ENCODE results near the gene PICALM.

PICALM gene

GRCh38 chr11:86073948-86074347 lies 5.1 kb upstream of the PICALM start:
- DNase-seq (ENCODE audit: low read depth) = no peak

DNA sequence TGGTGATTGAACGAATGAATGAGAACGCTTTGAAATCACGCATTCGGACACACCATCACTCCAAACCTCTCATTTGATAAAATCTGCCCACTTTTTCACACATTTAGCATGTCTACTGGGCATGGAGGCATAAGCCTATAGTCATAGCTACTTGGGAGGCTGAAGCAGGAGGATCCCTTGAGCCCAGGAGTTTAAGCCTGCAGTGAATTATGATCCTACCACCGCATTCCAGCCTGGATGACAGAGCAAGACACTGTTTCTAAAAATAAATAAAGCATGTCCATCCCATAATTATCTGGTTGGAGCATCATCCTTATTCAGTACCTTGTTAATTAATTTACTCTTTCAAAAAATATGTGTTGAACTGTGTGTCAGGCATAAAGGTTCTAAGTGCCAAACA lies 3.3 kb upstream of the PICALM start:
- no peak for DNase-seq (ENCODE audit: low read depth)

GRCh38 chr11:86070142-86071056 lies 1.5 kb upstream of the PICALM start:
- DNase-seq (ENCODE audit: low read depth) = no peak

- DNase-seq (ENCODE audit: low read depth) = no peak
Observed at GRCh38 chr11:86069408-86070101, 671 bp upstream of the PICALM start.

DNA sequence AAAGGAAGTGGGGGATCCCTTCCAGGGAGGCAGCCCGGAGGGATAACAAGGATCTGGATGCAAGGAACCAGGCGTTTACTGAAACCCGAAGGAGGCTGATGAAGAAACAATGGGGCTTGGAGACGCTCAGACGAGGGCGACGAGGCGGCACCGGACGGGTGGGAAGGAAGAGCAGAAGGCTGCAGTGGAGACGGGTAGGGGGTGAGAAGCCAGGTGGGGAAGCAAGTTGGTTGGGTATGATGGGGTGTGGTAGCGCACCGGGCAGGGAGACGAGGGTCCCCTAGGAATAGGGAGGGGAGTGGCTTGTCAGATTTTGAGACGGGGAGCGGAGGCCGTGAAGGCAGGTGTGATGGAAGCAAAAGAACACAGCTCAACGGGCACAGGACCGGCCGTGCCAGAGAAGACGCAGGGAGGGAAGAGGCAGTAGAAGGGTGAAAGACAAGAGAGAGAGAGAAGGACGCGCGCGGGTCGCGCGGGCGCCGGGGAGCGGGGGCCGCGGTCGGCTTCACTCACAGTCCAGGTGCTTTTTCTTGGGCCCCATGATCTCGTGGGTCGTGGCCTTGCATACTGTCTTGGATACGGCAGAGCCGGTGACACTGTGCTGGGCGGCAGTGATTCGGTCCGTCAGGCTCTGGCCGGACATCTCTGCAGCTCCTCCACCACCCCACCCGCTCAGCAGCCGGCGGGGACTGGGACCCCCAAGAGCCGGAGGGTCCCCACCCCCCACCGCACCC lies 579 bp downstream of the PICALM start:
- DNase-seq (ENCODE audit: low read depth) = no peak

- DNase-seq (ENCODE audit: low read depth) = no peak
Observed at GRCh38 chr11:86067851-86068137, 1.1 kb downstream of the PICALM start.

DNA sequence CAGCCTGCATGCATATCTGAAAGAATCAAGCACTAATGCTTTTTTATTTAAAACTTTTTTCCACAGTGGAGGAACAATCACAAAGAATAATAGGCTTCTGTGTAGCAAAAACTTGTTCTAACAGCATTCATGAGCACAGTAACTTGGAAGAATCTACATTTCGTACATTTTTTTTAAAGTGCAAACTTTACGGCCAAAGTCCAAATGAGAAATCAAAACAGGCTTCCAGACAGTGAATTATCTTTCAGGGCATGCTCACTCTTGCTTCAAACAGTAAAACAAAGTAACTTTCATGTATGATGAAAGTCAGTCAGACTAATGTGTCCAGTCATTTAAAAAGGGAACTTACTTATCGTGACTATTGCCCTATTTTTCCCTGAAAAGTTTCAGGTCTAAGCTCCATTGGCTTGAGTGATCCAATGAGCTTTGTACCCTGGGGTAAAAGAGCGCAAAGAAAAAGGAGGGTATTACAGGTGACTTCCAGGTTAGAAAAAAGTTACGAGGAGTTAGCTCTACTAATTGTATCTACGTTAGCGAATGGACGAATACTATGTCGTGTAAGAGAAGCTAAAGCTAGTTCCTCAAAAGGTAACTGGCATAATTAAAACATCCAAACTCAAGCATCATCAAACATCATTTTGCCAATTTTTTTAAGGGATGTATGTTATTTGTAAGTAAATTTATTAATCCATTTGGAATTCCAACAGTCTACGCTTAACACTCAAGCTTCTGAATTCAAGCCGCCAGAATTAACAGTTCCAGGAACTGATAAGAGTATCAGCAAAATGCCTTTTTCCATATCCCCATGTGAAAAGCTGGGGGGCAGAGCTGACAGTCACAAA lies 1.7 kb downstream of the PICALM start:
- no peak for DNase-seq (ENCODE audit: low read depth)

DNA sequence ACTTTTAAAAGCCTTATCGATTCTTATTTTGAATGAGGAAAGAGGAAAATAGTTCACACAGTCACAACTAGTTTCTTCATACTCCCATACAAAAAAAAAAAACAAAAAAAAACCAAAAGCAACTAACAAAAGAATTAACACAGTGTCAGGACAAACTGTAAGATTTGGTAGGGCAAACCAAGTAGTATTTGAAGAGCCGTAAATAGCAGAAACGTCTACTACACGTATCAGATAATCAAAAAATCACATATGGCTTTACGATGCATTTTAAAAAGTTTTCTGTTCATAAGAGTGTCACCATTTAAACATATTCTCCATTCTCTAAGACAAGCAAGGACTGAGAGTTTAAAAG lies 2.3 kb downstream of the PICALM start:
- DNase-seq (ENCODE audit: low read depth) = no peak

GRCh38 chr11:86066033-86066432 lies 2.9 kb downstream of the PICALM start:
- DNase-seq (ENCODE audit: low read depth) = no peak

DNA sequence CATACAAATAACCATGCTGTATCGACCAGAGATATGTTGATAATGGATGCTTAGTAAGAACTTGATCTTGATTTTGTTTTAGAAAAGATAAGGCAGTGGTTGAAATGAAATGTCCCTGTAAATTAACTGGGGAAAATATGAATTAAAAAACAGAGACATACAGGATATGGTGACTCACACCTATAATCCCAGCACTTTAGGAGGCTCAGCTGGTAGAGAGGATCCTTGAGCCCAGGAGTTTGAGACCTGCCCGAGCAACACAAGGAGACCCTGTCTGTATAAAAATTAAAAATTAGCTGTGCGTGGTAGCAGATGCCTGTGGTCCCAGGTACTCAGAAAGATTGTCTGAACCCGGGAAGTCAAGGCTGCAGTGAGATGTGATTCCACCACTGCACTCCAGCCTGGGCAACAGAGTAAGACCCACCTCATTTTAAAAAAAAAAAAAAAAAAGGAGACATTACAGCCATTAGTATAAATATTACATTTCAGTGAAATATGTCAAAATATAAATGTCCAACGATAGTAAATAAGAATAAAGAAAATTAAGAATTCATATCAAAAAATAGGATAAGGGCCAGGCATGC lies 4.6 kb downstream of the PICALM start:
- DNase-seq (ENCODE audit: low read depth) = no peak

GRCh38 chr11:86063536-86063935 lies 5.3 kb downstream of the PICALM start:
- DNase-seq (ENCODE audit: low read depth) = no peak

GRCh38 chr11:86062719-86063118 lies 6.2 kb downstream of the PICALM start:
- DNase-seq (ENCODE audit: low read depth) = no peak

DNA sequence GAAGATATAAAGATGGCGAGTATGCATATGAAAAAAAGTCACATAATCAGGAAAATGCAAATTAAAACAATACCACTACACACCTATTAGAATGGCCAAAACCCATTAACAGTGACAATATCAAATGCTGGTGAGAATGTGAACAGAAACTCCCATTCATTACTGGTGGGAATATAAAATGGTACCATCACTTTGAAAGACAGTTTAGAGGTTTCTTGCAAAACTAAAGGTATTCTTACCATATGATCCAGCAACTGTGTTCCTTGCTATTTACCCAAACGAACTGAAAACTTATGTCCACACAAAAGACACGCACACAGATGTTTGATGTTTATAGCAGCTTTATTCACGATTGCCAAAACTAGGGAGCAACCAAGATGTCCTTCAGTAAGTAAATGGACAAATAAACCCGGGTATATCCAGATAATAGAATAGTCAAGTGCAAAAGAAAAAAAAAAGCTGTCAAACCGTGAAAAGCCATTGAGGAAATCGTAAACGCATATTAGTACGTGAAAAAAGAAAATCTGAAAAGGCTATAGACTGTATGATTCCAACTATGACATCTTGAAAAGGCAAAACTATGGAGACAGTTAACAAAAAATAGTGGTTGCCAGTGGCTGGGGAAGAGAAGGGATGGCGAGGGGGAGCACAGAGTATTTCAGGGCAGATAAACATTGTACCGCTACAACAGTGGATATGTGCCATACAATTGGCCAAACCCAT lies 7.2 kb downstream of the PICALM start:
- no peak for DNase-seq (ENCODE audit: low read depth)

DNA sequence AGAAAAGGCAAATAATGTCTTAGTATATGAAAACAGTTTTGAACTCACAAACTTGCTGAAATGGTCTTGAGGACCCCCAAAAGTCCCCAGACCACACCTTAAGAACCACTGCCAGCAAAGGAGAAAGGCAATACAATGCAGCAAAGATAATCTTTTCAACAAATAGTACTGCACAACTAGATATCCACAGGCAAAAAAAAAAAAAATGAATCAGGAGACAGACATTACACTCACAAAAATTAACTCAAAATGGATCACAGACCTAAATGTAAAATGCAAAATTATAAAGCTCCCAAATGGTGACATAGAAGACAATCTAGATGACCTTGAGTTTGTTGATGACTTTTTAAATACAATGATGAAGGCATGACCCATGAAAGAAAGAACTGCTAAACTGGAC lies 8.3 kb downstream of the PICALM start:
- DNase-seq (ENCODE audit: low read depth) = no peak

DNA sequence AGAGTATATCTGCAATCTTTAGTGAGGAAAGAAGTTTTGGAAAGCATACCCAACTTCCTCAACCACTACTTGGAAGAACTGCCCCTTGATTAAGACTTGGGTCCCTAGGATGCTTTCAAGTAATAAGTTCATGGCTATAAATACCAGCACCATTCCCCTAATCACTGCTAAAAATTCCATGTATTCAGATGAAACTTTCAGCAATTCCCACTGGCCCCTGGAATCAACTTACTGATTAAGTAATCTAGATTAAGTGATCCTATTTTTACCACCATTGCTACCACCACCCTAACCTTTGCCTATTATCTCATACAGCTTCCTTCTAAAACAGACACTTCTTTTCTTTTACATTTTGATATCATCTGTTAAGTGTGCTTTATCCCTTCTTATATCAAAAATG lies 10.5 kb downstream of the PICALM start:
- DNase-seq (ENCODE audit: low read depth) = no peak

DNA sequence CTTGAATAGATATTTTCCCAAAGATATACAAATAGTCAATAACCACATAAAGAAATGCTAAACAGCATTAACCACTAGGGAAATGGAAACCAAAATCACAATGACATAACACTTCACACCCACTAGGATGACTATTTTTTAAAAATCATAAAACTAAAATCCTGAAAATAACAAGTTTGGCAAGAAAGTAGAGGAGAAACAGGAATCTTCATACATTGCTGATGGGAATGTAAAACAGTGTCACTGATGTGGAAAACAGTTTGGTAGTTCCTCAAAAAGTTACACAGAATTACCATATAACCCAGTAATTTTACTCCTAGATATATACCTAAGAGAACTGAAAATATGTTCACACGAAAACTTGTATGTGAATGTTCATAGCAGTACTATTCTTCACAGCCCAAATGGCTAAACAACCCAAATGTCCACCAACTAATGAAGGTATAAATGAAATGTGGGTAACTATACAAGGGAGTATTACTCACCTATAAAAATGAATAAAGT lies 12.5 kb downstream of the PICALM start:
- DNase-seq (ENCODE audit: low read depth) = no peak

DNA sequence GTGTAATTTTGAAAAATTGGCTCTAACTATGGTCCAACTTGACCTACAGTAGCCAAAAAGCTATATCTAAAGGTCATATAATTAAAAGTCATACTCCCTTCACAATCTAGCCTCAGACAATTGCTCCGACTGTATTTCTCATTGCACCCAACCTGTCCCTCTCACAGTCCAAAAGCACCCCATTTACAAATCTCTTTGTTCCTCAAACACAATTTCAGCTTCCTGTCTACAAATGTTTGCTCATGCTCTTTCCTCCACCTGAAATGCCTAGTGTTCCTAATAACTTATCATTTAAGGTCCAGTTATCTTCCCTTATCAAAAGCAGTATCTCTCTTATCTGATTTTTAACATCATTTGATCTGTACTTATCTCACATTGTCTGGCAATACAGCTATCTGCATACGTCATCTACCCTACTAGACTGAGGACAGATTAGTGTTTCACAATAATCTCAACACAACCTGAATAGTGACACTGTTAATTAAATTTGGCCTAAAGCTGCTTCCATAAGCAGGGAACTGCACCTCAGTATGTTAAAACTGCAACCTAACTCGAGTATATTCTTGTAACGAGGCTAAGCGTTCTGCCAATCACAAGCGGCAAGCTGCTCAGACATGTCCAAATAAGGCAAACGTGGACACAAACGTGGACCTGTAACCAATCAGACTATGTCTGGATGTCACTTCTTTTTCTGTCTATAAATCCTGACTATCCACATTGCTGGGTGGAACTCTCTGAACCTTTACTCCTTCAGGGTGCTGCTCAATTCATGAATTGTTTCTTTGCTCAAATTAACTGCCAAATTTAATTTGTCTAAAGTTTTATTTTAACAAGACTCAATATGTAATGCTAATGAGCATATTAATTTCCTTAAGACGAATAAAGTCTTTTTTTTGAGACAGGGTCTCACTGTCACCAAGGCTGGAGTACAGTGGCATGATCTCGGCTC lies 15.9 kb downstream of the PICALM start:
- DNase-seq (ENCODE audit: low read depth) = no peak

DNA sequence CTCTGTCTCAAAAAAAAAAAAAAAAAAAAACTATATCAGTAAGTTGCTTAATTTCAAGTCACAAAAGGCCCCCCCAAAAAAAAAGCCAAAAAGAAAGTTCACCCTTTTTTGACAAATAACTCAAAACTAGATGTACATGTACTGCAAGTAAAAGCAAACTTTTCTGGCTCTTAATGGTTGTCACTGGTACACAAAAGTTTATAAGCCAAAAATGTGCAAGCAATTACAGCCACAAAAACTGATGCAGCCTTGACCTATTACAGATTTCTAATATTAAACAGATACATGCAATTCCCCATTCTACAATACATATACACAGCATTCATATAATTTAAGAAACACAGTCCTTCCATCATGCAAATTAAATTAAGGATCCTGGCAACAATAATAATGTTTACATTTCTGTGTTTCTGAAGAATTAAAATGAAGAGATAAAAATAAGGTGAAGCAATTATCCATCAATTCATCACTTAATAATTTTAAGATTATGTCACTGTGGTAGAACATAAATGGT lies 18.6 kb downstream of the PICALM start:
- DNase-seq (ENCODE audit: low read depth) = no peak

GRCh38 chr11:86047275-86047991 lies 21.5 kb downstream of the PICALM start:
- no peak for DNase-seq (ENCODE audit: low read depth)

All from stimulated activated CD8-positive, alpha-beta memory T cell treated with anti-CD3 and anti-CD28 coated beads, Interleukin-7, amount 100 ng/mL, for 24 hours (primary cell).